Upper lobe of left lung (tissue), 4 donors: ENCODE measurements around the gene COBL.

Source experiments
- POLR2A ChIP-seq, 4 donors: fragments of 450-650 bp; IDR thresholded peaks; one replicate each; pipeline ENCODE4 v1.5.1; 2016 to 2017; ENCODE audit warnings: antibody characterized with exemption in 4 of 4, mild to moderate bottlenecking in 2 of 4
- TF ChIP-seq, protein P1 (sequence below), 6 experiments: fragments of 450-650 bp in 4 of 6; fragments of 200-600 bp in 2 of 6; sonication (generic) in 2 of 6; IDR thresholded peaks; one replicate each; pipeline ENCODE4 v1.5.1; 2016 to 2019; ENCODE audit warnings: antibody characterized with exemption in 6 of 6

DNA sequence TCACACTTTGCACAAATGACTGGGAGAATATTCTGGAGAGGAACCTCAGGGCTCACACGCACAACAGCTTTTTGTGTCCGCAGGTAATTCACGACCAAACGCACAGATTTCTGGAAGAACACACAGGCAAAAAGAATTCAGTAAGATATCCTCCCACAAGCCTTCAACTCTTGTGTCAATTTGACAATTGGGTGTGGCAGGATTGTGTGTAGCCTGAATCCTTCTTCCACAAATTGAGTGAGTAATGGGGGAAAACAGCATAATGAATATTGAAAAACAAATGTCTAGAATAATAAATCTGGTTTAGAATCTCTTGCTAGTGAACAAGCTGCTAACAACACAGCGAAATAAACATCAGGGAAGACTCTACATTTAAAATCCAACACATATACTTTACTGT, 125.6 kb downstream of the COBL start:
- TF ChIP-seq POLR2A (IDR thresholded peaks at IDR 0.05) = no peak
- TF ChIP-seq, protein P1, sequence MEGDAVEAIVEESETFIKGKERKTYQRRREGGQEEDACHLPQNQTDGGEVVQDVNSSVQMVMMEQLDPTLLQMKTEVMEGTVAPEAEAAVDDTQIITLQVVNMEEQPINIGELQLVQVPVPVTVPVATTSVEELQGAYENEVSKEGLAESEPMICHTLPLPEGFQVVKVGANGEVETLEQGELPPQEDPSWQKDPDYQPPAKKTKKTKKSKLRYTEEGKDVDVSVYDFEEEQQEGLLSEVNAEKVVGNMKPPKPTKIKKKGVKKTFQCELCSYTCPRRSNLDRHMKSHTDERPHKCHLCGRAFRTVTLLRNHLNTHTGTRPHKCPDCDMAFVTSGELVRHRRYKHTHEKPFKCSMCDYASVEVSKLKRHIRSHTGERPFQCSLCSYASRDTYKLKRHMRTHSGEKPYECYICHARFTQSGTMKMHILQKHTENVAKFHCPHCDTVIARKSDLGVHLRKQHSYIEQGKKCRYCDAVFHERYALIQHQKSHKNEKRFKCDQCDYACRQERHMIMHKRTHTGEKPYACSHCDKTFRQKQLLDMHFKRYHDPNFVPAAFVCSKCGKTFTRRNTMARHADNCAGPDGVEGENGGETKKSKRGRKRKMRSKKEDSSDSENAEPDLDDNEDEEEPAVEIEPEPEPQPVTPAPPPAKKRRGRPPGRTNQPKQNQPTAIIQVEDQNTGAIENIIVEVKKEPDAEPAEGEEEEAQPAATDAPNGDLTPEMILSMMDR (IDR thresholded peaks at IDR 0.05) = no peak
